Thyroid gland (tissue), 4 donors: ENCODE measurements around the gene SNED1. TPM values are rescaled to one million over a fixed set of nuclear protein-coding genes. Genes with fewer than 3 reads are reported as not detected.

Experiments
- DNase-seq, 2 donors: peaks; one replicate each; pipeline ENCODE4 v3.0.0-alpha.2; 2019
- H3K27ac ChIP-seq, 3 donors: fragments of 200-600 bp; sonication (generic); 1 replicate in 2 of 3; 2 replicates in 1 of 3; pipeline ENCODE4 v1.5.1; 2016 to 2019; ENCODE audit warnings: mild to moderate bottlenecking in 1 of 3, moderate library complexity in 1 of 3
- H3K27me3 ChIP-seq: fragments of 200-600 bp; sonication (generic); one replicate; pipeline ENCODE4 v1.5.1; 2019
- H3K36me3 ChIP-seq, 2 donors: fragments of 200-600 bp; sonication (generic); one replicate each; pipeline ENCODE4 v1.5.1; 2016 to 2019
- H3K4me1 ChIP-seq, 2 donors: fragments of 200-600 bp; sonication (generic); one replicate each; pipeline ENCODE4 v1.5.1; 2017 to 2019
- H3K4me3 ChIP-seq, 3 donors: fragments of 200-600 bp; sonication (generic); replicated peaks in 1 of 3; 1 replicate in 2 of 3; 2 replicates in 1 of 3; pipeline ENCODE4 v1.5.1; 2016; ENCODE audit warnings: mild to moderate bottlenecking in 1 of 3
- H3K9me3 ChIP-seq: fragments of 200-600 bp; sonication (generic); one replicate; pipeline ENCODE4 v1.5.1; 2017
- CTCF ChIP-seq, 6 experiments: fragments of 200-600 bp in 3 of 6; fragments of 450-650 bp in 3 of 6; sonication (generic) in 3 of 6; IDR thresholded peaks; one replicate each; pipeline ENCODE4 v1.5.1; 2016 to 2019; ENCODE audit warnings: antibody characterized with exemption in 6 of 6, mild to moderate bottlenecking in 2 of 6, inconsistent platforms in 1 of 6, moderate library complexity in 1 of 6
- POLR2A ChIP-seq, 2 donors: fragments of 450-650 bp; IDR thresholded peaks; one replicate each; pipeline ENCODE4 v1.6.1; 2017; ENCODE audit warnings: antibody characterized with exemption in 2 of 2, mild to moderate bottlenecking in 2 of 2, moderate library complexity in 1 of 2
- WGBS, 2 donors: methylation state at CpG; one replicate each; pipeline ENCODE4 v1.1.5; 2017; 5-methylcytosine and 5-hydroxymethylcytosine counted together
- intact Hi-C: fragments of 100-400 bp; cut with DNase I; formaldehyde crosslinking; loops from one replicate; pipeline ENCODE4 v1.15.1; 2023
- total RNA-seq, 4 donors: library from RNA; depleted of rRNA; stranded (reverse); fragments of >200 nt; gene quantifications; one replicate each; pipeline ENCODE4 v1.2.3, GENCODE V29; 2016

SNED1 gene
- total RNA-seq, 4 donors from 2014 or later, result 47.7 to 122 (median 68.7) TPM

- peaks cover 45 to 80% of the 10 kb centered on the region in 2 donors for H3K4me1 ChIP-seq
- no peak overlapping the region for H3K4me3 ChIP-seq
- no peak for DNase-seq
- H3K36me3 ChIP-seq, result no peaks in the 10 kb centered on the region
- H3K27me3 ChIP-seq, result no peaks in the 10 kb centered on the region
- 92 to 96% methylated on average over 12 to 14 of the region's 19 CpGs for WGBS, 2 donors
- intact Hi-C loops, result no loop called here
- H3K27ac ChIP-seq, result no peak overlapping the region
- TF ChIP-seq CTCF (IDR thresholded peaks at IDR 0.05), result no peak
- TF ChIP-seq POLR2A (IDR thresholded peaks at IDR 0.05), result no peak
- H3K9me3 ChIP-seq, result no peaks in the 10 kb centered on the region
Observed at GRCh38 chr2:240958366-240959213, 39.8 kb upstream of the SNED1 start.

- no peak for TF ChIP-seq POLR2A (IDR thresholded peaks at IDR 0.05)
- H3K27ac ChIP-seq, result no peak overlapping the region
- no peak for DNase-seq
- peaks cover 45 to 73% of the 10 kb centered on the region in 2 donors for H3K4me1 ChIP-seq
- H3K4me3 ChIP-seq, result no peak overlapping the region
- no peaks in the 10 kb centered on the region for H3K36me3 ChIP-seq
- intact Hi-C loops, result no loop called here
- H3K27me3 ChIP-seq, result no peaks in the 10 kb centered on the region
- H3K9me3 ChIP-seq, result no peaks in the 10 kb centered on the region
- WGBS, 2 donors, result 94 to 97% methylated on average over 10 to 11 of the region's 15 CpGs
Observed at GRCh38 chr2:240959214-240959940, 39.0 kb upstream of the SNED1 start.

- no peak for TF ChIP-seq POLR2A (IDR thresholded peaks at IDR 0.05)
- TF ChIP-seq CTCF (IDR thresholded peaks at IDR 0.05), result no peak
- DNase-seq, result no peak
- H3K9me3 ChIP-seq, result no peaks in the 10 kb centered on the region
- intact Hi-C loops, result no loop called here
- no peaks in the 10 kb centered on the region for H3K36me3 ChIP-seq
- H3K27me3 ChIP-seq, result no peaks in the 10 kb centered on the region
- peak overlapping the region in 1 of 3 donors; percentile 53 for H3K27ac ChIP-seq
- H3K4me1 ChIP-seq, result peaks cover 45 to 72% of the 10 kb centered on the region in 2 donors
- no peak overlapping the region for H3K4me3 ChIP-seq
- WGBS, 2 donors, result 80 to 91% methylated on average over 9 to 12 of the region's 14 CpGs
Observed at GRCh38 chr2:240959941-240960308, 38.5 kb upstream of the SNED1 start.

- intact Hi-C loops, result no loop called here
- no peak overlapping the region for H3K4me3 ChIP-seq
- DNase-seq, result peak; percentile 74 to 80
Observed at GRCh38 chr2:240960309-240960970, 38.0 kb upstream of the SNED1 start.

More at GRCh38 chr2:240960309-240960970, 38.0 kb upstream of the SNED1 start:
- 14 to 16% methylated on average over 4 to 19 of the region's 28 CpGs for WGBS, 2 donors
- TF ChIP-seq CTCF (IDR thresholded peaks at IDR 0.05) (no peak), POLR2A (IDR thresholded peaks at IDR 0.05) (no peak)
- no peaks in the 10 kb centered on the region for H3K36me3 ChIP-seq
- peak overlapping the region in 1 of 3 donors; percentile 53 for H3K27ac ChIP-seq
- no peaks in the 10 kb centered on the region for H3K27me3 ChIP-seq
- H3K9me3 ChIP-seq, result no peaks in the 10 kb centered on the region
- H3K4me1 ChIP-seq, result peaks cover 45 to 66% of the 10 kb centered on the region in 2 donors
